ENCODE measurements around the gene TUBGCP6. TPM values are rescaled to one million over a fixed set of nuclear protein-coding genes. Genes with fewer than 3 reads are reported as not detected.

TUBGCP6 gene
- total RNA-seq, 2 experiments from 2014 or later: 50.6 to 53.9 TPM

- Mint-ChIP-seq H3K36me3 (ENCODE audit: low read depth) (no peaks in the 10 kb centered on the region), H3K4me3 (no peak overlapping the region), H3K27me3 (no peaks in the 10 kb centered on the region), H3K9me3 (no peaks in the 10 kb centered on the region), H3K4me1 (no peaks in the 10 kb centered on the region), H3K27ac (no peak overlapping the region)
- no peak for DNase-seq
- ChIA-PET POLR2A (no interaction called here), CTCF (no interaction called here)
Observed at GRCh38 chr22:50283821-50284220, 39.0 kb upstream of the TUBGCP6 start.

- DNase-seq: no peak
- no peak overlapping the region for H3K27ac Mint-ChIP-seq
- no peaks in the 10 kb centered on the region for H3K36me3 Mint-ChIP-seq (ENCODE audit: low read depth)
- POLR2A ChIA-PET: no interaction called here
- H3K9me3 Mint-ChIP-seq: no peaks in the 10 kb centered on the region
- H3K4me1 Mint-ChIP-seq: no peaks in the 10 kb centered on the region
- CTCF ChIA-PET: no interaction called here
- H3K4me3 Mint-ChIP-seq: no peak overlapping the region
- no peaks in the 10 kb centered on the region for H3K27me3 Mint-ChIP-seq
Observed at GRCh38 chr22:50282361-50283155, 37.7 kb upstream of the TUBGCP6 start.

GRCh38 chr22:50281957-50282356, 37.1 kb upstream of the TUBGCP6 start:
- POLR2A ChIA-PET: no interaction called here
- Mint-ChIP-seq H3K27ac (no peak overlapping the region), H3K4me1 (no peaks in the 10 kb centered on the region), H3K36me3 (ENCODE audit: low read depth) (no peaks in the 10 kb centered on the region), H3K9me3 (no peaks in the 10 kb centered on the region), H3K4me3 (no peak overlapping the region), H3K27me3 (no peaks in the 10 kb centered on the region)
- CTCF ChIA-PET: no interaction called here
- no peak for DNase-seq

- Mint-ChIP-seq H3K27me3 (no peaks in the 10 kb centered on the region), H3K27ac (no peak overlapping the region), H3K36me3 (ENCODE audit: low read depth) (no peaks in the 10 kb centered on the region), H3K4me3 (no peak overlapping the region), H3K4me1 (no peaks in the 10 kb centered on the region), H3K9me3 (no peaks in the 10 kb centered on the region)
- ChIA-PET POLR2A (no interaction called here), CTCF (no interaction called here)
- DNase-seq: no peak
Observed at GRCh38 chr22:50281384-50281760, 36.5 kb upstream of the TUBGCP6 start.

- H3K4me3 Mint-ChIP-seq: no peak overlapping the region
- ChIA-PET POLR2A (no interaction called here), CTCF (no interaction called here)
- no peaks in the 10 kb centered on the region for H3K9me3 Mint-ChIP-seq
- no peaks in the 10 kb centered on the region for H3K27me3 Mint-ChIP-seq
- DNase-seq: no peak
- H3K27ac Mint-ChIP-seq: no peak overlapping the region
- no peaks in the 10 kb centered on the region for H3K36me3 Mint-ChIP-seq (ENCODE audit: low read depth)
- no peaks in the 10 kb centered on the region for H3K4me1 Mint-ChIP-seq
Observed at GRCh38 chr22:50280708-50281383, 36.0 kb upstream of the TUBGCP6 start.

GRCh38 chr22:50280022-50280707, 35.3 kb upstream of the TUBGCP6 start:
- H3K36me3 Mint-ChIP-seq (ENCODE audit: low read depth): no peaks in the 10 kb centered on the region
- no peaks in the 10 kb centered on the region for H3K9me3 Mint-ChIP-seq
- H3K4me3 Mint-ChIP-seq: no peak overlapping the region
- no peak overlapping the region for H3K27ac Mint-ChIP-seq
- ChIA-PET POLR2A (no interaction called here), CTCF (interaction anchor here (1.5 kb wide), 1 partner anchor 217 kb away, joined by 3 read pairs; no protein-coding TSS in a partner anchor)
- H3K27me3 Mint-ChIP-seq: no peaks in the 10 kb centered on the region
- DNase-seq: no peak
- H3K4me1 Mint-ChIP-seq: no peaks in the 10 kb centered on the region

- Mint-ChIP-seq H3K27ac (no peak overlapping the region), H3K4me1 (no peaks in the 10 kb centered on the region), H3K9me3 (no peaks in the 10 kb centered on the region), H3K4me3 (no peak overlapping the region), H3K27me3 (no peaks in the 10 kb centered on the region), H3K36me3 (ENCODE audit: low read depth) (no peaks in the 10 kb centered on the region)
- CTCF ChIA-PET: interaction anchor here (1.5 kb wide), 1 partner anchor 218 kb away, joined by 3 read pairs; no protein-coding TSS in a partner anchor
- POLR2A ChIA-PET: interaction anchor here (1.6 kb wide), 1 partner anchor 36 kb away, joined by 3 read pairs; no protein-coding TSS in a partner anchor
- no peak for DNase-seq
Observed at GRCh38 chr22:50278956-50279619, 34.3 kb upstream of the TUBGCP6 start.

- Mint-ChIP-seq H3K27me3 (no peaks in the 10 kb centered on the region), H3K9me3 (no peaks in the 10 kb centered on the region), H3K27ac (no peak overlapping the region), H3K4me1 (no peaks in the 10 kb centered on the region), H3K36me3 (ENCODE audit: low read depth) (no peaks in the 10 kb centered on the region), H3K4me3 (no peak overlapping the region)
- ChIA-PET POLR2A (interaction anchor here (1.6 kb wide), 1 partner anchor 36 kb away, joined by 3 read pairs; no protein-coding TSS in a partner anchor), CTCF (interaction anchor here (1.5 kb wide), 1 partner anchor 219 kb away, joined by 3 read pairs; no protein-coding TSS in a partner anchor)
- no peak for DNase-seq
Observed at GRCh38 chr22:50278461-50278860, 33.6 kb upstream of the TUBGCP6 start.

GRCh38 chr22:50277761-50278160, 32.9 kb upstream of the TUBGCP6 start:
- Mint-ChIP-seq H3K4me1 (no peaks in the 10 kb centered on the region), H3K36me3 (ENCODE audit: low read depth) (no peaks in the 10 kb centered on the region), H3K27me3 (peaks cover 2% of the 10 kb centered on the region), H3K27ac (no peak overlapping the region), H3K9me3 (no peaks in the 10 kb centered on the region), H3K4me3 (no peak overlapping the region)
- ChIA-PET POLR2A (no interaction called here), CTCF (interaction anchor here (1.5 kb wide), 1 partner anchor 230 kb away, joined by 6 read pairs; the partner anchor contains the start of genes LMF2 and NCAPH2)
- DNase-seq: no peak

GRCh38 chr22:50276143-50276542, 31.3 kb upstream of the TUBGCP6 start:
- Mint-ChIP-seq H3K27me3 (peaks cover 4% of the 10 kb centered on the region), H3K4me1 (peaks cover 1% of the 10 kb centered on the region), H3K9me3 (no peaks in the 10 kb centered on the region), H3K27ac (no peak overlapping the region), H3K4me3 (no peak overlapping the region), H3K36me3 (ENCODE audit: low read depth) (no peaks in the 10 kb centered on the region)
- ChIA-PET CTCF (interaction anchor here (0.6 to 2.6 kb wide), 24 partner anchors 9 to 374 kb away, joined by 3 to 18 read pairs (median 5); partner anchors contain the start of genes ARSA, DENND6B, HDAC10 and LMF2), POLR2A (interaction anchor here (0.9 to 2.1 kb wide), 2 partner anchors 51 to 66 kb away, joined by 3 to 11 read pairs; partner anchors contain the start of gene DENND6B)
- DNase-seq: peak; percentile 73

- Mint-ChIP-seq H3K4me1 (peaks cover 4% of the 10 kb centered on the region), H3K36me3 (ENCODE audit: low read depth) (no peaks in the 10 kb centered on the region), H3K9me3 (no peaks in the 10 kb centered on the region), H3K27ac (no peak overlapping the region), H3K4me3 (no peak overlapping the region), H3K27me3 (peaks cover 4% of the 10 kb centered on the region)
- POLR2A ChIA-PET: interaction anchor here (2.1 kb wide), 1 partner anchor 52 kb away, joined by 11 read pairs; the partner anchor contains the start of gene DENND6B
- CTCF ChIA-PET: interaction anchor here (1.1 to 2.6 kb wide), 13 partner anchors 25 to 345 kb away, joined by 3 to 18 read pairs (median 7); partner anchors contain the start of genes DENND6B, HDAC10 and SCO2
- no peak for DNase-seq
Observed at GRCh38 chr22:50275181-50276055, 30.6 kb upstream of the TUBGCP6 start.

- Mint-ChIP-seq H3K27me3 (peaks cover 4% of the 10 kb centered on the region), H3K4me3 (no peak overlapping the region), H3K27ac (no peak overlapping the region), H3K36me3 (ENCODE audit: low read depth) (no peaks in the 10 kb centered on the region), H3K4me1 (peaks cover 4% of the 10 kb centered on the region), H3K9me3 (no peaks in the 10 kb centered on the region)
- ChIA-PET CTCF (interaction anchor here (0.7 to 2.6 kb wide), 2 partner anchors 24 to 223 kb away, joined by 3 to 10 read pairs; partner anchors contain the start of gene HDAC10), POLR2A (no interaction called here)
- DNase-seq: no peak
Observed at GRCh38 chr22:50274771-50275170, 29.9 kb upstream of the TUBGCP6 start.
